ENCODE data around the gene MSL1. TPM values are rescaled to one million over a fixed set of nuclear protein-coding genes. Genes with fewer than 3 reads are reported as not detected.

Gene MSL1
- total RNA-seq (2014; rRNA removed; shearing (Covaris generic)): 38.4 and 39.1 TPM in 2 replicates

- peak; percentile 71 for DNase-seq (ENCODE audit: low spot score)
These were observed at the start of gene MSL1 for GRCh38 chr17:40121181-40122135. Gene MSL1 (plus strand): TSS chr17:40121971. CDS start chr17:40122613, 642 bp downstream.

- DNase-seq (ENCODE audit: low spot score): peak; percentile 96
These were observed 49.6 kb upstream of the MSL1 start for GRCh38 chr17:40072040-40072734.

- no peak for DNase-seq (ENCODE audit: low spot score)
These were observed 48.9 kb upstream of the MSL1 start for GRCh38 chr17:40072735-40073346.

GRCh38 chr17:40073454-40074174 is 48.2 kb upstream of the MSL1 start:
- no peak for DNase-seq (ENCODE audit: low spot score)

GRCh38 chr17:40074175-40074512 is 47.6 kb upstream of the MSL1 start:
- DNase-seq (ENCODE audit: low spot score): no peak

- no peak for DNase-seq (ENCODE audit: low spot score)
These were observed 46.9 kb upstream of the MSL1 start for GRCh38 chr17:40074871-40075200.

GRCh38 chr17:40075201-40075941 is 46.4 kb upstream of the MSL1 start:
- DNase-seq (ENCODE audit: low spot score): peak; percentile 53

GRCh38 chr17:40075942-40076498 is 45.8 kb upstream of the MSL1 start:
- no peak for DNase-seq (ENCODE audit: low spot score)

- no peak for DNase-seq (ENCODE audit: low spot score)
These were observed 45.2 kb upstream of the MSL1 start for GRCh38 chr17:40076591-40076990.

GRCh38 chr17:40079545-40079944 is 42.2 kb upstream of the MSL1 start:
- DNase-seq (ENCODE audit: low spot score): no peak

GRCh38 chr17:40084477-40084876 is 37.3 kb upstream of the MSL1 start:
- DNase-seq (ENCODE audit: low spot score): no peak

GRCh38 chr17:40086150-40087044 is 35.4 kb upstream of the MSL1 start:
- no peak for DNase-seq (ENCODE audit: low spot score)

GRCh38 chr17:40087049-40087794 is 34.5 kb upstream of the MSL1 start:
- no peak for DNase-seq (ENCODE audit: low spot score)

- DNase-seq (ENCODE audit: low spot score): no peak
These were observed 33.7 kb upstream of the MSL1 start for GRCh38 chr17:40087903-40088718.

- DNase-seq (ENCODE audit: low spot score): no peak
These were observed 32.5 kb upstream of the MSL1 start for GRCh38 chr17:40089077-40089895.

GRCh38 chr17:40090237-40091119 is 31.3 kb upstream of the MSL1 start:
- no peak for DNase-seq (ENCODE audit: low spot score)
